ENCODE data around the gene CRAT.

Gene CRAT

GRCh38 chr9:129080601-129081387 is 29.8 kb downstream of the CRAT start, which contains the start of gene DOLPP1:
Gene DOLPP1 (plus strand): TSS chr9:129081111. CDS start chr9:129081132, 21 bp downstream.
- DNase-seq = peak; percentile 98

- DNase-seq = no peak
Measured at GRCh38 chr9:129080298-129080600, 30.3 kb downstream of the CRAT start.

GRCh38 chr9:129079829-129080228 is 30.8 kb downstream of the CRAT start:
- DNase-seq = no peak

GRCh38 chr9:129078691-129079503 is 31.7 kb downstream of the CRAT start:
- DNase-seq = no peak

GRCh38 chr9:129077236-129077635 is 33.4 kb downstream of the CRAT start:
- DNase-seq = no peak

- DNase-seq = no peak
Measured at GRCh38 chr9:129076640-129077037, 34.0 kb downstream of the CRAT start.

- DNase-seq = no peak
Measured at GRCh38 chr9:129075996-129076639, 34.5 kb downstream of the CRAT start.

- DNase-seq = no peak
Measured at GRCh38 chr9:129074106-129074505, 36.5 kb downstream of the CRAT start.

- DNase-seq = no peak
Measured at GRCh38 chr9:129073404-129073803, 37.2 kb downstream of the CRAT start.

GRCh38 chr9:129072171-129072570 is 38.4 kb downstream of the CRAT start:
- no peak for DNase-seq

GRCh38 chr9:129071526-129072126 is 39.0 kb downstream of the CRAT start:
- peak; percentile 40 for DNase-seq

GRCh38 chr9:129070696-129071525 is 39.7 kb downstream of the CRAT start:
- DNase-seq = no peak

GRCh38 chr9:129069862-129070641 is 40.5 kb downstream of the CRAT start:
- DNase-seq = no peak

GRCh38 chr9:129068990-129069861 is 41.4 kb downstream of the CRAT start:
- peak; percentile 68 for DNase-seq

- no peak for DNase-seq
Measured at GRCh38 chr9:129068110-129068509, 42.5 kb downstream of the CRAT start.

- no peak for DNase-seq
Measured at GRCh38 chr9:129064499-129064908, 46.1 kb downstream of the CRAT start.

- DNase-seq = no peak
Measured at GRCh38 chr9:129063061-129063460, 47.5 kb downstream of the CRAT start.

- no peak for DNase-seq
Measured at GRCh38 chr9:129060991-129061390, 49.6 kb downstream of the CRAT start.

GRCh38 chr9:129059796-129060785 is 50.5 kb downstream of the CRAT start:
- no peak for DNase-seq
